NCI-H128 (cell line): Measurements from ENCODE around the gene MAPT.

ENCODE experiments used
- DNase-seq: peaks from one replicate; lab custom pipeline; 2025; ENCODE audit not compliant: unreplicated experiment; lab: John Stamatoyannopoulos, UW

MAPT gene

DNA sequence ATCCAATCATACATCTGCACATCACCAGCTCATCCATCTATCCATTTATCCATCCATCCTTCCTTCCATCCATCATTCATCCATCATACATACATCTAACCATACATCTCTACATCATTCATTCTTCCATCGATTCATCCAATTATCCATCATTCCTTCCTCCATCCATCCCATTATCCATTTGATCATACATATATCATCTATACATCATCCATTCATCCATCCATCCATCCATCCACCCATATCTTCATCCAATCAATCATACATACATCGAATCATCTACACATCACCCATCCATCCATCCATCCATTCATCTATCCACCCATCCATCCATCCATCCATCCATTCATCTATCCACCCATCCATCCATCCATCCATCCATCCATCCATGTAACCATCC, 75.4 kb downstream of the MAPT start:
- no peak for DNase-seq

DNA sequence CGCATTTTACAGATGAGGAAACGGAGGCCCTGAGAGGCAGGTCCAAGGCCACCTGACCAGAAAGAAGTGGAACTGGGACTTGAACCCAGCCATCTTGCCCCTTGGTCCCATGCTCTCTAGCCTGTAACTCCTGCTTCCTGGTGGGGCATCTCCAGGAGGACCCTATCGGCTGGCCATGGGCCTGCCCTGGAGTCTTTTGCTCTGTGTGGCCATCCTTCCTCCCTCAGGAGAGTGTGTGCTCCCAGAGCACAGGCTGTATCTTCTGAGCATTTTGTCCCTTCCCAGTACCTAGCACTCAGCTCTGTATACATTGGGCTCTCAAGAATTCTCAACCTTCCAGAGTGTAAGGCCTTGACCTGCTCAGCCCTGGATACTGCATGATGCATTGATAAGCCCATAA, 76.3 kb downstream of the MAPT start:
- DNase-seq = no peak

DNA sequence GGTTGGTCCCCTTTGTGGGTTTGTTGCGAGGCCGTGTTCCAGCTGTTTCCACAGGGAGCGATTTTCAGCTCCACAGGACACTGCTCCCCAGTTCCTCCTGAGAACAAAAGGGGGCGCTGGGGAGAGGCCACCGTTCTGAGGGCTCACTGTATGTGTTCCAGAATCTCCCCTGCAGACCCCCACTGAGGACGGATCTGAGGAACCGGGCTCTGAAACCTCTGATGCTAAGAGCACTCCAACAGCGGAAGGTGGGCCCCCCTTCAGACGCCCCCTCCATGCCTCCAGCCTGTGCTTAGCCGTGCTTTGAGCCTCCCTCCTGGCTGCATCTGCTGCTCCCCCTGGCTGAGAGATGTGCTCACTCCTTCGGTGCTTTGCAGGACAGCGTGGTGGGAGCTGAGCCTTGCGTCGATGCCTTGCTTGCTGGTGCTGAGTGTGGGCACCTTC, 77.4 kb downstream of the MAPT start:
- DNase-seq = no peak

DNA sequence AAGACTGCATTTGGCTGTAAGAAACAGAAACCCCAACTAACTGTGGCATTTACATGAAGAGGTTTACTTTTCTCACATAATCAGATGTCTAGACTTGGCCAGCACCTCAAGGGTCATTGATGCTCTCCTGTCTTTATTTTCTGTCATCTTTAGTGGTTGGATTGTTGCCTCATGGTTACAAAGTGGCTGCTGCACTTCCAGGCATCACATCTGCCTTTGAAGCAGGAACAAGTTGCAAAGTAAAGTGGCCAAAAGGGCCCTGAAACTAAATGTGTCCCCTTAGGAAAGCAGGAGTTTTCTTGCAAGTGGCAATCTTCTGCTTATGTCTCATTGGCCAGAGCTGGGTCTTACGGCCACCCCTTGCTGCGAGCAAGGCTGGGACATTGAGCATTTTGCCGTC, 78.2 kb downstream of the MAPT start:
- no peak for DNase-seq

DNA sequence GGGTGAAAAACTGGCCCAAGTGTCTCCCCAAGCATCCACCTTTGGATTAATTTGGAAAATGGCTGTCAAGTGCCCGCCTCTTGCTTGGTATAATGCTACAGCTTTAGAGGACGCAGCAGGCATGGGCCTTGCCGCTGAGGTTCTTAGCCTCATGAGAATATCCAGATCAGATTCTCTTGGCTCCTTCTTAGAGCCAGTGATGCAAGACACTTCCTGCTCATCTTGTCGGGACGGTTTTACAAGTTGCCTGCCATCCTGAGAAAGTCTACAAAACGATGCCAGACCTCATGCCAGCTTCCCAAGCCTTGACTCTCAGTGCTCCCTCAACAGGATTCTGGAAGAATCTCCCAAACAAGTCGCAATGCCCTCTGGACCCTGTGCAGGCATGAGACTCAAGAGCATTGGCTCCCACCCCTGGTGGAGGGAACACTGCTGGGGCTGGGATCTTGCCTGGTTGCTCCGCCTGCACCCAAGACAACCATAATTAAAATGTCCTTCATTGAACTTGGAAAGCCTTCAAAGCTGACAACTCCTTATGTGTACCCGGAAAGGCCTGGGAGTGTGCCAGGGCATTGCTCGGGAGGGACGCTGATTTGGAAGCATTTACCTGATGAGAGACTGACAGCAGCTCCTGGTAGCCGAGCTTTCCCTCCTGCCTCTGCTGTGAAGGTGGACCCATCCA, 78.9 kb downstream of the MAPT start:
- DNase-seq = no peak

DNA sequence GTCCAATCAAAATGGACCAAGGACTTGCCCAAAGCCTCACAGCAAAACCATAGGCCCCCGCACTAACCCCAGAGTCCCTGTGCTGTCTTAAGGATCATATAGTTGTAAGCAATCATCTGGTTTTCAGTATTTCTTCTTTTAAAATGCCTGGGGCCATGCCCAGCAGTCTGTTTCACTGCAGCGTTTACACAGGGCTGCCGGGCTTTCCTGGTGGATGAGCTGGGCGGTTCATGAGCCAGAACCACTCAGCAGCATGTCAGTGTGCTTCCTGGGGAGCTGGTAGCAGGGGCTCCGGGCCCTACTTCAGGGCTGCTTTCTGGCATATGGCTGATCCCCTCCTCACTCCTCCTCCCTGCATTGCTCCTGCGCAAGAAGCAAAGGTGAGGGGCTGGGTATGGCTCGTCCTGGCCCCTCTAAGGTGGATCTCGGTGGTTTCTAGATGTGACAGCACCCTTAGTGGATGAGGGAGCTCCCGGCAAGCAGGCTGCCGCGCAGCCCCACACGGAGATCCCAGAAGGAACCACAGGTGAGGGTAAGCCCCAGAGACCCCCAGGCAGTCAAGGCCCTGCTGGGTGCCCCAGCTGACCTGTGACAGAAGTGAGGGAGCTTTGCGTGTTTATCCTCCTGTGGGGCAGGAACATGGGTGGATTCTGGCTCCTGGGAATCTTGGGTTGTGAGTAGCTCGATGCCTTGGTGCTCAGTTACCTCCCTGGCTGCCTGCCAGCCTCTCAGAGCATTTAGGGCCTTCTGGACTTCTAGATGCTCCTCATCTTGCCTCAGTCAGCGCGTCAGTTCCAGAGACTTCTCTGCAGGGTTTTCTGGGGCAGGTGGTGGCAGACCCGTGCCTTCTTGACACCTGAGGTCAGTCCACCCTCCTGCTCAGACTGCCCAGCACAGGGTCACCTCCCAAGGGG, 79.8 kb downstream of the MAPT start:
- DNase-seq = no peak

DNA sequence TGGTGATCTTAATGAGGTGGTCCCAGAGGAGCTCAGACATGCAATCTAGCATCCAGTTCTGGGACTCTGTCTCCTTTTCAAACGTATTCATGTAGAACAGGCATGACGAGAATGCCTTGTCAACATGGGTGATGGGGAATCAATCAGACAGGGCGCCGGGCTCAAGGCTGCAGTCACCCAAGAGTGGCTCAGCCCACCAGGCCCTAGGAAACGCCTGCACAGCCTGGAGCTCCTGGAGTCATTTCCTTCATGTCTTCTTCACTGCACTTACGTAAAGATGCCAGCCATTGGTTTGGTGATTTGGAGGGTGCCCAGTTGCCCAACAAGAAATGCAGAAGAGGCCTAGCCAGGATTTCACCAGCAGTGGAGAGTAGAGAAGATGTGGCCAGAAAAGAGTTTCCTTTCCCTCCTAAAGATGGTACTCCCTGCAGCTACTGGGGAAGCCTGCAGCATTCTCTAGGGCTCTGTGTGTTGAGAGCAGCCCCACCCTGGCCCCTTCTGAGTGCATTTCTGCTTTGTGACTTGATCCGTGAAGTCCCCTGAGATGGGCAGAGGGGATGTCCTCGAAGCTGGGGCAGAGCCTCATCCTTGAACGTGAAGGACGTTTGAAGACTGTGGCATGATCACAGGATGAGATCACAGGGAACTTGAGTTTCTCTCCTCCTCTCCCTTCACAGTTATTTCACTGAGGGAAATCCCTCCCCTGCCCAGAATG, 80.7 kb downstream of the MAPT start:
- no peak for DNase-seq

DNA sequence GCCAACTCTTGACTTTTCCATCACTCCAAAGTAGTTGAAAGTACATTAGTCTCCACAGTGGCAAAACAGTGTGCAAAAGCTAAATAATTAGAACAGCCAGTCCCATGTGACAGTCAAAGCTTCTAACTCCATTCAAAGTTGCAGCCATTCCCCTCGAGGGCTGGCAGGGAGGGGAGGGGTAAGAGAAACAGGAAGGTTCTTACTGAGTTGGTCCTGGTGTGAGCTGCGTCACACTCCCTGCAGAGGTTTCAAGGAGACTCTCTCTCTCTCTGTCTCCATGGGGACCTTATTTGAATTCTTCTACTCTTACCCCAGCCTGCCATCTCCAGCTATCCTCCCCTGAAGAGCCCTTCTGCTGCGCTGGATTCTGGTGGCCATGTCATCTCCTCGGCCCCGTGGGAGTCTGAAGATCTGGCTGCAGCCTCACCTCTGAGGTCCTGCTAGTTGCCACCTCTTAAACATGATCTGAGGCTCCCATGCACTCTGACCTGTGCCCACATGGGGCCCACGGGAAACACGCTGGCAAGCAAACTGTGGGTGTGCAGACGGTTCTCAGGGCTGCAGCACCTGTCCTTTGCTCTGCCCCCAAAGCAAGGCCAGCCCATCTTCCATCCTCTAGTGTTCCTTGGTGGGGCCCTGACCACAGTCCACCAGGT, 81.4 kb downstream of the MAPT start:
- no peak for DNase-seq

DNA sequence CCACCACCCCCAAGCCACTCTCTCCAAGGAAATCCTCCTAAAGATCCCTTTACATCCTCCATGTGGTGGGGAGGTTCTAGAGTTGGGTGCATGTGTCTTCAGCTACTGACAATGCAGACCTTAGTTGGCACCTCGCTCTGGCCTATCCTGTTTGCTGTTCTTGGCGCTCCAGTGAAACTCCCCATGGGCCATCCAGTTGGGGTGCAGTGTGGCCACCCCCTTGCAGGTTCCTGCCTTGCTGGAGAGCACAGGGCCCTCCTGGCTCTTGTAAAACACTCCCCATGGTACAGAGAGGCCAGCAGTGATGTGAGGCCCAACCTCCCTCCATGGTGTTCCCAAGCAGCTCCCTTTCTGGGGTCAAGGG, 82.0 kb downstream of the MAPT start:
- DNase-seq = no peak

DNA sequence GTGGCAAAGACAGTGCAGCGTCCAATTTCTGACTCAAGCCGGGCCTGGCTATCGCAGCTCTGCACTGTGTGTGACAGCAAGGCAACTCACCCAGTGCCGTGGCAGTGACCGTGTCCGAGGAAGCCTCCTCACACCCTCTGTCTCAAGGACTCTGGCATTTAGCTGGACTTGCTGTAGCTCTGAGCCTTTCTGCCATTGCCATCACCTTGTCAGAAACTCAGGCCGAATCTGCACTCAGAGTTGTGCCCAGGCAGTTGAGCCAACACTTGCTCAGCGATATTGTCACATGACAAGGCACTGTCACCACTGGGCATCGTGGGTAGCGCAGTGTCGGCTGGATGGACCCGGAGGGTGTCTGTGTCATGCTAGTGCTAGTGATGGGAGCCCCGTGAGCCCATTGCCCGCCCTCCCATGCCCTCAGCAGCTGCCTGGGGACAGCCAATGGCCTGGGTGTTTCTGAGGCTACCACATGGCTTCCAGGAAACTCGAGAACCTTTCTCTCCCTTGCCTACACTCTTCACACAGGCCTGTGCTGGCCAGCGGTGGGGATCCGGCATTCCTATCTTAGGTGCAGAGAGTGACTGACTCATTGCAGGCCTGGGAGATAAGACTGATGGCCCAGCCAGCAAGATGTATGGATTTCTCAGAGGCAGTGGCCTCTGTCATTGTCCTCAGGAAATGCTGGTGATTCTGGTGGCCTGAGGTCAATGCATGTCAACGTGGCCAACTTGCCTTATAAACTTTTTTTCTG, 82.6 kb downstream of the MAPT start:
- DNase-seq = no peak

DNA sequence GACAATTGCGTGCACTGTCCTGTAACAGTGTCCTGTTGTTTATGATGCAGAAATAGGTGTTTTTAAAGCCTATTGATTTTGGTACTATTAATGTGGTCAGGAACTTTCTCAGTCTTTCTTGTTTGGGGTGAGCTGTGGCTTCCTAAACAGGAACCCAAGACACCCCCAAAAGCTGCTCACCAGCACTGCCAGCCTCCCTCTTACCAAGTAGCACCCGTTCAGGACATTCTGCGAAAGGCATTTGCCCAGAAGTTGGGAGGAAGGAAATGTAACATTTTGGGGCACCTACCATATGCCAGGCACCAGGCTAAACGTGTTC, 83.1 kb downstream of the MAPT start:
- no peak for DNase-seq

DNA sequence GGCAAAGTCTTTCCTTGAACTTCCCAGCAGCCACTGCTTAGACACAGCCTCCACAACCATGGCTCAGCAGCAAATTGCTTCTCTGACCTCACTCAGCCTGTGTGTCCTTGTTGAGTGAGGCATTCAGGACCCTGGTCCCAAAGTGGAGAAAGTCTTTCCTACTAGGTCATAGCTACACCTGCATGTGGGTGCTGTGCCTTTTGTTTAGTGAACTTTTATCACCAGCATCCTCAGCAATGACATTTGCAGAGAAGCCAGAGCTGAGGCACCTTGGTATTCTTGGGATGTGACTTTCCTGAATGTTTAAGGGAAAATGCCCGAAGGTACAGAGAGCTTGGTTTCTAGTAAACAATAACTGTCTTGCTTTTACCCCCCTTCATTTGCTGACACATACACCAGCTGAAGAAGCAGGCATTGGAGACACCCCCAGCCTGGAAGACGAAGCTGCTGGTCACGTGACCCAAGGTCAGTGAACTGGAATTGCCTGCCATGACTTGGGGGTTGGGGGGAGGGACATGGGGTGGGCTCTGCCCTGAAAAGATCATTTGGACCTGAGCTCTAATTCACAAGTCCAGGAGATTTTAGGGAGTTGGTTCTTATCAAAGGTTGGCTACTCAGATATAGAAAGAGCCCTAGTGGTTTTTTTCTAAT, 83.7 kb downstream of the MAPT start:
- DNase-seq = no peak

DNA sequence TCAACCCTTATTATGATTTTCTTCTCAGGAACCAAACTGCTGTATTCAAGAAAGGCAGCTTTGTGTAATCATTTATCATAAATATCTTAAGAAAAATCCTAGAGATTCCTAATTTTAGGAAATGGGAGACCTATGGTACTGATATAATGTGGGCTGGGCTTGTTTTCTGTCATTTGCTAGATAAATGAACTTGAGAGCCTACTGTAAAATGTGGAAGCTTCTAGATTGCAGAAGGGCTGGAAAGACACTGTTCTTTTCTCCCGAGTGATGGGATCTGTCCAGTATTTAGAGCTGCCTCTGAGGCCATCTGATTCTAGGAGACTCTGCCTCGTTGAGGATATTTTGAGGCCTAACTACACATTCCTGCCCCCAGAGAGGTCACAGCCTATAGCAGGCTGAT, 84.8 kb downstream of the MAPT start:
- DNase-seq = no peak

DNA sequence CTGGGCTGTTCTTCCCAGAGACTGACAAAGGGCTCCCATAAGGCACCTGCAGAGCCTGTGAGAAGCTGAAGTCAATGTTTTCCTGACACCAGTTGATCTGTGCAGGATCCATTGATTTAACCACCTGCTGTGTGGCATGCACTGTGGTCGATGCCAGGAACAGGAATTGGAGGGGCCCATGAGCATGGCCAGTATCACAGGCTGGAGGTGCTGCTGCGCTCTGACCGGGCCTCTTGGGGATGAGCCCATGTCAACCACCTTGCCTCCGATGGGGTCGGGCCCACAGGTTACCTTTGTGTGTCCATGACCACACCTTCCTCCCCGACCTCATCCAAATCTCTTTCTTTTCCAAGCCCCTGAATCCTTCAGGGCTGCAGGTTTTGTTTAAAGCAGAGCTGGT, 86.5 kb downstream of the MAPT start:
- DNase-seq = no peak

DNA sequence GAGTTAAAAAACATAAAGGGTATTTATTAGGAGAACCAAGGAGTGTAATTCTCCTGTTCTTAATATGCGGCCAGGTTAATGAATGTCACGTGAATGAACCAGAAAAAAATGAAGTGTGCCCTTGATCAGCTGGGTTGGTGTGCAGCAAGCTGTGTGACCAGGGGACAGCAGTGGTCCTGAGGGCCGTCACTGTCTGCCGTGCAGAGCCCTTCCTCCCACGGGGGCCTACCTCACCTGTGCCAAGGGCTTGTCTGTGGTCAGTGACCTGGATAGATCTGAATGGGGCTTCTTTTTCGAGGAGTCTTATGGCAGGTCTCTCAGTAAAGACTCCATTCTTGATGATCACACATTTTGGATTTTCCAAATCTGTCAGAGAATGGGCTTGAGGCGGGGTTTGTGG, 87.0 kb downstream of the MAPT start:
- no peak for DNase-seq

DNA sequence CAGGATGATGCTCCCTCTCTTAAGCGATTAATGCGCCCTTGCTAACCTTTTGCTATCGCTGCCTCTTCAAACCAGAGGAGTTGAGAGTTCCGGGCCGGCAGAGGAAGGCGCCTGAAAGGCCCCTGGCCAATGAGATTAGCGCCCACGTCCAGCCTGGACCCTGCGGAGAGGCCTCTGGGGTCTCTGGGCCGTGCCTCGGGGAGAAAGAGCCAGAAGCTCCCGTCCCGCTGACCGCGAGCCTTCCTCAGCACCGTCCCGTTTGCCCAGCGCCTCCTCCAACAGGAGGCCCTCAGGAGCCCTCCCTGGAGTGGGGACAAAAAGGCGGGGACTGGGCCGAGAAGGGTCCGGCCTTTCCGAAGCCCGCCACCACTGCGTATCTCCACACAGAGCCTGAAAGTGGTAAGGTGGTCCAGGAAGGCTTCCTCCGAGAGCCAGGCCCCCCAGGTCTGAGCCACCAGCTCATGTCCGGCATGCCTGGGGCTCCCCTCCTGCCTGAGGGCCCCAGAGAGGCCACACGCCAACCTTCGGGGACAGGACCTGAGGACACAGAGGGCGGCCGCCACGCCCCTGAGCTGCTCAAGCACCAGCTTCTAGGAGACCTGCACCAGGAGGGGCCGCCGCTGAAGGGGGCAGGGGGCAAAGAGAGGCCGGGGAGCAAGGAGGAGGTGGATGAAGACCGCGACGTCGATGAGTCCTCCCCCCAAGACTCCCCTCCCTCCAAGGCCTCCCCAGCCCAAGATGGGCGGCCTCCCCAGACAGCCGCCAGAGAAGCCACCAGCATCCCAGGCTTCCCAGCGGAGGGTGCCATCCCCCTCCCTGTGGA, 88.6 kb downstream of the MAPT start:
- DNase-seq = no peak

DNA sequence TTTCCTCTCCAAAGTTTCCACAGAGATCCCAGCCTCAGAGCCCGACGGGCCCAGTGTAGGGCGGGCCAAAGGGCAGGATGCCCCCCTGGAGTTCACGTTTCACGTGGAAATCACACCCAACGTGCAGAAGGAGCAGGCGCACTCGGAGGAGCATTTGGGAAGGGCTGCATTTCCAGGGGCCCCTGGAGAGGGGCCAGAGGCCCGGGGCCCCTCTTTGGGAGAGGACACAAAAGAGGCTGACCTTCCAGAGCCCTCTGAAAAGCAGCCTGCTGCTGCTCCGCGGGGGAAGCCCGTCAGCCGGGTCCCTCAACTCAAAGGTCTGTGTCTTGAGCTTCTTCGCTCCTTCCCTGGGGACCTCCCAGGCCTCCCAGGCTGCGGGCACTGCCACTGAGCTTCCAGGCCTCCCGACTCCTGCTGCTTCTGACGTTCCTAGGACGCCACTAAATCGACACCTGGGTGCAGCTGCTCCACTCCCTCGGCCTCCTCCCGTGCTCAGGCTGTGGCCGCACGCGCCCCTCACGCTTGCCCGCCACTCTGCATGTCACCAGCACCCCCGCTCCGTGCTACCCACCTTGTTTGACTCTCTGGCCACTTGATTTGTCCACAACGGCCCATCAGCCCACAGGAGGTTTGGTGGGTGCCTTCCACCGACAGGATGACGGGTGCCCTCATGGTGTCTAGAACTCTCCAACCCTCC, 89.4 kb downstream of the MAPT start:
- DNase-seq = no peak

DNA sequence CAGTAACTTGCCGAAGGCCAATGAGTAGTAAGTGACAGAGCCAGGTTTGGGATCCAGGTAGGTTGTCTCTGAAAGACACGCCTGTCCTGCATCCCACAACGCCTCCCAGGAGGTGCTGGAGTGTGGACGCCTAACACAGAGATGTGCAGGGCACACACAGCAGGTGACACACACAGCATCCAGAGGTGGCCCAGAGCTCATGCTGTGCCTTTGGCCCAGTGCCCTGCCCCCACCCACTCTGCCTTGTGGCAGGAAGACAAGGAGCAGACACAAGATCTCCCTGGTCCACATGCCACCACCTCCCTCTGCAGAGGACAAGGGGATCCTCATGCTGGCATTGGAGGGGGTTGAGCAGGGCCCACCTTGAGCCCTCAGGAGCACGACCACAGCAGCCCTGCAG, 90.0 kb downstream of the MAPT start:
- no peak for DNase-seq

DNA sequence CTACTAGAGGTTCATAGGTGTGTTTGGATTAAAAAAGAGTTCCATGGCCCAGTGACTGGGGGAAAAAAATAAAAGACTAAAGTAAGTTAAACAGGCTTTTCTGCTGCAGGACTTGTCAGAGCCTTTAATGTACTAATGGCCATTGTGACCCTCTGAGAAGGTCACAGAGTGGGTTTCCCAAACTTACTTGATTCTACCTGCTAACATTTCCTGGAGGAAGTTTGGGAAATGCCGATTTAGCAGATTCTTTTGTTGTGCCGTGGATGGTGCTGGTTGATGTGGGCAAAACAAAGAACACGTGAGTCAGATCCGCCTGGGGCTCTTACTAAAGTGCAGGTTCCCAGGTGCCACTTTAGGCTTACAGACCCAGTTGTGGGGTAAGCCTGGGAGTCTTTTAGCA, 91.1 kb downstream of the MAPT start:
- DNase-seq = no peak
